ENCODE measurements around the gene ATAD2B.
A peak's percentile ranks its signal among the peaks of the same experiment; 100 is the strongest.

The ATAD2B gene

GRCh38 chr2:23912054-23912453, 14.9 kb downstream of the ATAD2B start:
- DNase-seq (ENCODE audit: low spot score), result no peak

- DNase-seq (ENCODE audit: low spot score), result no peak
Measured at GRCh38 chr2:23905155-23905554, 21.8 kb downstream of the ATAD2B start.

- no peak for DNase-seq (ENCODE audit: low spot score)
Measured at GRCh38 chr2:23904692-23905091, 22.2 kb downstream of the ATAD2B start.

GRCh38 chr2:23904215-23904614, 22.7 kb downstream of the ATAD2B start:
- no peak for DNase-seq (ENCODE audit: low spot score)

- DNase-seq (ENCODE audit: low spot score), result no peak
Measured at GRCh38 chr2:23903034-23903433, 23.9 kb downstream of the ATAD2B start.

- no peak for DNase-seq (ENCODE audit: low spot score)
Measured at GRCh38 chr2:23901966-23902846, 24.7 kb downstream of the ATAD2B start.

GRCh38 chr2:23900541-23901322, 26.2 kb downstream of the ATAD2B start:
- no peak for DNase-seq (ENCODE audit: low spot score)

GRCh38 chr2:23900133-23900532, 26.8 kb downstream of the ATAD2B start:
- no peak for DNase-seq (ENCODE audit: low spot score)

- no peak for DNase-seq (ENCODE audit: low spot score)
Measured at GRCh38 chr2:23871206-23871605, 55.7 kb downstream of the ATAD2B start.

GRCh38 chr2:23867449-23867848, 59.5 kb downstream of the ATAD2B start:
- no peak for DNase-seq (ENCODE audit: low spot score)

GRCh38 chr2:23862716-23863426, 64.1 kb downstream of the ATAD2B start:
- DNase-seq (ENCODE audit: low spot score), result no peak

- DNase-seq (ENCODE audit: low spot score), result no peak
Measured at GRCh38 chr2:23861952-23862351, 65.0 kb downstream of the ATAD2B start.

- no peak for DNase-seq (ENCODE audit: low spot score)
Measured at GRCh38 chr2:23859983-23860382, 66.9 kb downstream of the ATAD2B start.

GRCh38 chr2:23859234-23859633, 67.7 kb downstream of the ATAD2B start:
- DNase-seq (ENCODE audit: low spot score), result no peak

GRCh38 chr2:23850564-23851256, 76.2 kb downstream of the ATAD2B start:
- DNase-seq (ENCODE audit: low spot score), result no peak

GRCh38 chr2:23844905-23845304, 82.0 kb downstream of the ATAD2B start:
- DNase-seq (ENCODE audit: low spot score), result no peak

- no peak for DNase-seq (ENCODE audit: low spot score)
Measured at GRCh38 chr2:23843051-23843976, 83.6 kb downstream of the ATAD2B start.

- peak; percentile 24 for DNase-seq (ENCODE audit: low spot score)
Measured at GRCh38 chr2:23839919-23840578, 86.9 kb downstream of the ATAD2B start.

GRCh38 chr2:23838996-23839395, 87.9 kb downstream of the ATAD2B start:
- DNase-seq (ENCODE audit: low spot score), result no peak

GRCh38 chr2:23838581-23838980, 88.3 kb downstream of the ATAD2B start:
- no peak for DNase-seq (ENCODE audit: low spot score)

Measured in hematopoietic multipotent progenitor cell treated with erythropoietin and hydrocortisone succinate and interleukin-3 and kit ligand, for 17 days (in vitro differentiated cells).